Ureter (tissue), 1 donor: ENCODE measurements around the gene VPS41. TPM values are rescaled to one million over a fixed set of nuclear protein-coding genes. Genes with fewer than 3 reads are reported as not detected.

Experiments
- DNase-seq: peaks from one replicate; pipeline ENCODE4 v3.0.0-alpha.2; 2020; ENCODE audit warnings: low spot score
- total RNA-seq: library from RNA; stranded (reverse); gene quantifications from one replicate; pipeline ENCODE4 v1.2.4, GENCODE V29; 2023
- donor health status: DM: yes; HTN: yes; CAD: no.

VPS41 gene
- total RNA-seq, 1 donor from 2014 or later = 88.0 TPM

GRCh38 chr7:38905056-38905759, 3.8 kb downstream of the VPS41 start:
- DNase-seq = no peak

DNA sequence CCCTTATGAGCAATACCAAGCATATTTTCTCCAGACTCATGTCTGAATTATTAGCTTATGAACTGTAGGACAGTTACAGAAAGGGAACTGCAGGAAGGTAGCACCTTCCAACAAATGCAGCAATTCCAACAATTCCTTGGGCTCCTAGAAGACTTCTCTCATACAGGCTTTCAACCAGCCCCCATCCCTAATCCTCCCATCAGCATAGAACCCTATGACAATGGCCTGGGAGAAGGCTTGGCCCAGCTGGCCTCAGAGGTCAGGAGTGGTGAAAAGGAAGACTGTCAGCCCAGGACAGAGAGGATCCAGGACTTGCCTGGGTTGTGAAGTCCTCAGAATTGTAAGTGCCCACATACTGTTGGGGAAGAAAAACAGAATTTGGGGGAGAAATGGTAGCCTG, 5.9 kb downstream of the VPS41 start:
- DNase-seq = no peak

GRCh38 chr7:38902449-38902848, 6.5 kb downstream of the VPS41 start:
- no peak for DNase-seq

GRCh38 chr7:38893061-38893460, 15.9 kb downstream of the VPS41 start:
- DNase-seq = no peak

DNA sequence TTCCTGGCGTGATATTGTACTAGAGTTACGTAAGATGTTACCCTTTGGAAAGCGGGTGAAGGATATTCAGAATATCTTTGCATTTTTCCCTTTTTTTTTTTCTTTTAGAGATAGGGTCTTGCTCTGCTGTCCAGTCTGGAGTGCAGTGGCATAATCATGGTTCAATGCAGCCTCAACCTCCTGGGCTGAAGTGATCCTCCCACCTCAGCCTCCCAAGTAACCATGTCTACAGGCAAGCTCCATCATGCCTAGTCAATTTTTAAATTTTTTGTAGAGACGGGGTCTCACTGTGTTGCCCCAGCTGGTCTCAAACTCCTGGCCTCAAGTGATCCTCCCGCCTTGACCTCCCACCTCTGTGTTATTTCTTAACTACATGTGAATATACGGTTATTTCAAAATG, 18.4 kb downstream of the VPS41 start:
- DNase-seq = no peak

DNA sequence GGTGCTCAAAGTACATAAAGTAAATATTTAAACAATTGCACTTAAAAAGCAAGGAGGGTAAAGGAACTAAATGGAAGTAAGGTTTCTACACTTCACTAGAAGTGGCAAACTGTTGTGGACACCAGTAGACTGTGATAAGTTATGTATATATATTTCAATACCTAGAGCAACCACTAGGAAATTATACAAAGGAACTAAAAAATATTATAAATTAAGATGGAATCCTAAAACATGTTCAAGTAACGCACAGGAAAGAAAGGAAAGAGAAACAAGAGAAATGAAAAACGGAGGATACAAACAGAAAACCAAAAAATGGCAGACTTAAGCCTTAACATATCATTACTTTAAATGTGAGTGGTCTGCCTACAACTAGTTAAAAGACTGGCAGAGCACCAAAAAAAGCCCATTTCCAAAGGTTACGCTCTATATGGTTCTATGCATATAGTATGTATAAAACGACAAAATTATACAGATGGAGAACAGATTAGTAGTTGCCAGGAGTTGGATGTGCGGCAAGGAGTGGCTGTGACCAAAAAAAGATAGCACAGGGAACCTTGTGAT, 19.0 kb downstream of the VPS41 start:
- no peak for DNase-seq

GRCh38 chr7:38889079-38889478, 19.9 kb downstream of the VPS41 start:
- DNase-seq = no peak

DNA sequence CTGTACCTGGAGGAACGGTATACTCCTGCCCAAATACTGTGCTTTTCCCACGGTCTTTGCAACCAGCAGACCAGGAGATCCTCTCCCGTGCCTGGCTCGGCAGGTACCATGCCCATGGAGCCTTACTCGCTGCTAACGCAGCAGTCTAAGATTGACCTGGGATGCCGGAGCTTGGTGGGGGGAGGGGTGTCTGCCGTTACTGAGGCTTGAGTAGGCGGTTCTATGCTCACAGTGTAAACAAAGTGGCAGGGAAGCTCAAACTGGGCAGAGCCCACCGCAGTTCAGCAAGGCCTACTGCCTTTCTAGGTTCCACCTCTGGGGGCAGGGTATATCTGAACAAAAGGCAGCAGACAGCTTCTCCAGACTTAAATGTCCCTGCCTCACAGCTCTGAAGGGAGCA, 22.7 kb downstream of the VPS41 start:
- DNase-seq = no peak

DNA sequence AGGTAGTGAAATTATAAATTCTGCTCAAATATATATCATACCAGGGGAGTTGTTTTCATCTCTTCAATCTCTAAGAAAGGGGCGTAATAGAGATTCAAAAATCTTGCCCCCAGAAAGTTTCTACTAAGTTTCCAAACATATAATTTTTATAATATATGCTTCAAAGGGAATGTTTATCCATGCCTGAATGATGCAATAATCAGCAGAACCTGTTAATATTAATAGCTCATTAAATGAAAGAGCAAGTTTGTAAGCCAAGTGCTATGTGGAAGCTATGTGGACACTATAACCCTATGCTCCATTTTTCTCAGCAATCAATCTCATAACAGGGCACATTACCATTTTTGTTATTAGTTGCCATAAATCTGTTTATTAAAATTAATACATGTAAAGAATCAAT, 25.3 kb downstream of the VPS41 start:
- no peak for DNase-seq

- DNase-seq = no peak
These were observed 26.9 kb downstream of the VPS41 start for GRCh38 chr7:38881947-38882684.

GRCh38 chr7:38881015-38881414, 28.0 kb downstream of the VPS41 start:
- DNase-seq = no peak

GRCh38 chr7:38880454-38880853, 28.5 kb downstream of the VPS41 start:
- no peak for DNase-seq

DNA sequence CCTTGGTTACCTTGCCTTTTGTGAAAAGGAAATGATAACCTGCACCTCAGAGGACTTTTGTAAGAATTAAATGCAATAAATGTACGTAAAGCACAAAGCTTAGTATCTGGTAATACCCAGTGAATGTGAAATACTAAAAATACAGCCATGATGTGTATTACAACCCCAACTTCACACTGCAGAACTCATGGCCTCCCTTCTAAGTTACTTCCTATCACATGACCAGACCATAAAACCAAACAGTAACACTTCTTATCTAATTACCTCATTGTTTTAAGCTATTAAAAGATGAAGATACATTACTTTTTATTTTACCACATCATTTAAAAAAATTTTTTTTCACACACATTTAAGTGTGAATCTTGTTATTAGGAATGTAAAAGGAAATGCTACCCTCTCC, 29.0 kb downstream of the VPS41 start:
- DNase-seq = no peak

DNA sequence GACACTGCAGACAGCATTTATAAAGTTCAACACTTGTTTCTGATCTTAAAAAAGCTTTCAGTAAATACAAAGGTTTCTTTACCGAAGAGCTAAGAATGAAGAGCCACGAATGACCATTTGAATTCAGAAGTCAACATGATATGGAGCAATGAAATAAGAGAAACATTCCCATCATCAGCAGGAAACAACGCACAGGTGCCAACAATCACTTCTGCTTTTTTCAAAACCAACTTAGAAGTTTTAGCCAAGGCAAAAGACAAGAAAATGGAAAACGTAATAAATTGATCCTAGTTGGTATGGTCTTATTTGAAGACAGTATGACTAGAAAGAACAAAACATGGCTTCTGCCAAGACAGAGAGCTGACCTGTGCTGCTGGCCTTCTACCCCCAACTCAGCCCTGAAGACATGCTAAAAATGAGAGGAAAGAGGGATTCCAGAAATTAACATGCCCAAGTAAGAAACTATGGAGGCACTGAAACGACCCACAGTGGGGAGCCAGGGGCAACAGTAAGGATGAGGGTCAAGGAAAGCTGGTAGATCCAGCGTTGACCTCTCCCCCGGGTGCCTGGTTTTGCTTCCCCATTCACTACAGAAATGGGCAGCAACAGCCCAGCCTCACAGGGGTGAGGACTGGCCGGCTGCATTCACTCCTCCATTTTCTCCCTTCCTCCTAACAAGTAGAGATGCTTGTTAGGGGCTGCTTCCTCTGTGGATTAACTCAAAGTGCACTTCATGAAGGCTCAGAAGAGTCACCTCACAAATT, 30.1 kb downstream of the VPS41 start:
- no peak for DNase-seq

DNA sequence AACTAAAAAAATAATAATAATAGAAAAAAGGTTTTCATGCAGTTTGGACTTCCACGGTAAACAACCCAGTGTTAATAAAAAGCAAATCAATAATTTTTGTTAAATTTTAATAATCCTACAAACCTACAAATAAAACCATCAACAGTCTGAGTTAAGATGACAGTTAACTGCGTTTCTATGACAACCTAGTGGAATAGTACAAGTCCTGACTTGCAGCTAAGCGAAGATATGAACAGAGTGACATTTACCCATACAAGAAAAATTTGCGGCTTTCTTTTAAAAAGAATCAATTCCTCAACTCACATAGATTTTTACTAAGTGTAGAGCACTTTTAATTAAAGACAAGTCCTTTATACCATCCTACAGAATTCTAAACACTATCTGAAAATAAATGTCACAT, 35.6 kb downstream of the VPS41 start:
- no peak for DNase-seq

DNA sequence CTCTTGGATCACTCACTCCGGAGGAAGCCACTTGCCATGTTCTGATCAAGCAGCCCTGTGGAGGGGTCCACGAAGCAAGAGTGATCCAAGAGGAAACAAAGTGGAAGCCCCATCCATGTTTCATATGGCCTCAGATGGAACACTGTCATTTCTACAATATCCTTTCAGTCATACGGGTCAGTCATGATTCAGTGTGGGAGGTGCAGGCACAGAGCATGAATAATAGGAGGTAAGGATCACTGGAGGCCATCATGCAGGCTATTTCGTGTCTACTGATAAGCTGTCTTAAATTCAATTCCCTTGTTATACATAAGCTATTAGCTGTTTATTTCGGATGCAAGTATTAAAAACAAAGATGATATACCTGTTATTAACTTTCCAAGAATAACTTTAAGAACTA, 36.8 kb downstream of the VPS41 start:
- DNase-seq = no peak

GRCh38 chr7:38870147-38870546, 38.8 kb downstream of the VPS41 start:
- no peak for DNase-seq

GRCh38 chr7:38863601-38864291, 45.2 kb downstream of the VPS41 start:
- peak; percentile 60 for DNase-seq

GRCh38 chr7:38862666-38863065, 46.3 kb downstream of the VPS41 start:
- no peak for DNase-seq

DNA sequence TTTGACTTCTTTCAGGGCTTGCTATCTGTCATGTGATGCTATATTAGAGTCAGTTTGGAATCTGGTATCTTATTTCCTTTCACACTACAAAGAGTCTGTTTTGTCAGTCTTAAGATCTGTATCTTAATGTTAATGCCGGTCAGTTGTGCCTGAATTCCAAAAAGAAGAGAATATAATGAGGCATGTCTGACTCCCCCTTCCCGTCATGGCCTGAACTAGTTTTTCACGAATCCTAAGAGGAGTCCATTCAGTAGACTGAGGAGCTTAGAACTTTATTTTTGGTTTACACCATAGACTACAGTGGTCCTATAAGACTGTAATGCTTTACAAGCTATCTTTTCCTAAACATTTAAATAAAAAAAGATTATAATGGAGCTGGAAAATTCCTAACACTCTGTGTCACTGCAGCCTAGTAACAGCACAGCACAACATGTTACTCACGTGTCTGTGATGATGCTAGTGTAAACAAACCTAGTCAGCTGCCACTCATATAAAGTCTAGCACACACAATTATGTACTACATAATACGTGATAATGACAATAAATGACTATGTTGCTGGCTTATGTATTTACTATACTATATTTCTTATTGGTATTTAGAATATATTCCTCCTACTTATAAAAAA, 50.6 kb downstream of the VPS41 start:
- no peak for DNase-seq

DNA sequence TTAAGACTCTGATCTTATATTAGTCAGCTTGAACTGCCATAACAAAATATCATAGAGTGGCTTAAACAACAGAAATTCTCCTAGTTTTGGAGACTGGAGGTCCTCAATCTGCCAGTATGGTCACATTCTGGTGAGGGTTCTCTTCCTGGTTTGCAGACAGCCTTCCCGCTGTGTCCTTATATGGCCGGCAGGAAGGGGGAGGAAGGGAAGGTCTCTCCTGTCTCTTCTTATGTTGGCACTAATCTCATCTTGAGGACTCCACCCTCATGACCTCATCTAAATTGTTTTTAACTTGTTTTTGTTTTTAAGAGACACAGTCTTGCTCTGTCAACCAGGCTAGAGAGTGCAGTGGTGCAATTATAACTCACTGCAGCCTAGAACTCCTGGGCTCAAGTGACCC, 53.1 kb downstream of the VPS41 start:
- DNase-seq = no peak
